Pancreas (tissue), 10 donors: ENCODE results near the gene INKA2. TPM values are rescaled to one million over a fixed set of nuclear protein-coding genes. Genes with fewer than 3 reads are reported as not detected.

ENCODE experiments used
- ATAC-seq, 4 donors: fragments of 200-7000 bp; cut with Tn5 transposase; one replicate each; pipeline versions ENCODE4 v1.8.0 to v1.9.1; 2020; ENCODE audit warnings: mild to moderate bottlenecking in 4 of 4, moderate library complexity in 4 of 4
- DNase-seq, 6 donors: peaks; one replicate each; pipeline ENCODE4 v3.0.0-alpha.2; 2020
- FAIRE-seq: peaks from 2 replicates; lab custom pipeline; 2012; peaks lifted over from hg19 to GRCh38; lab: Jason Lieb, UNC
- H3K27ac ChIP-seq, 4 donors: fragments of 200-600 bp; sonication (generic); 1 replicate in 3 of 4; 2 replicates in 1 of 4; pipeline versions ENCODE4 v1.5.0 to v1.8.0; 2020
- H3K27me3 ChIP-seq, 4 donors: fragments of 200-600 bp; one replicate each; pipeline ENCODE4 v1.8.0; 2021
- H3K36me3 ChIP-seq, 3 donors: fragments of 200-600 bp; sonication (generic) in 1 of 3; one replicate each; pipeline versions ENCODE4 v1.5.0 to v1.8.0; 2020 to 2021
- H3K4me1 ChIP-seq, 3 donors: fragments of 200-600 bp; one replicate each; pipeline ENCODE4 v1.8.0; 2021
- H3K4me3 ChIP-seq, 4 donors: fragments of 200-600 bp; sonication (generic) in 2 of 4; one replicate each; pipeline versions ENCODE4 v1.5.0 to v1.8.0; 2020 to 2021
- H3K9me3 ChIP-seq, 4 donors: fragments of 200-600 bp; one replicate each; pipeline ENCODE4 v1.8.0; 2021
- WGBS, 2 donors: extraction: QIAGEN DNeasy Blood & Tissue Kit; methylation state at CpG; one replicate each; pipeline ENCODE4 v1.1.7; 2013; 5-methylcytosine and 5-hydroxymethylcytosine counted together
- intact Hi-C, 3 donors: fragments of 100-400 bp; cut with DNase I; formaldehyde crosslinking; loops; one replicate each; pipeline versions ENCODE4 v1.11.1 to v1.14.2; 2022
- polyA plus RNA-seq, 2 donors: library from polyadenylated mRNA; stranded (reverse); fragments of 200-250 nt; gene quantifications; one replicate each; pipeline ENCODE4 v1.2.3, GENCODE V29; 2013
- total RNA-seq, 6 donors: library from RNA; stranded (reverse); fragmentation: NEBNext Ultra II Directional in 4 of 6; extraction: Animal tissue kit (Norgen Biotek cat#: 25700) in 4 of 6; gene quantifications; one replicate each; pipeline versions ENCODE4 v1.2.1 to v1.2.4, GENCODE V29; 2021 to 2023
- TF ChIP-seq, protein P1 (sequence below), 4 donors: fragments of 200-600 bp; sonication (generic) in 3 of 4; IDR thresholded peaks; one replicate each; pipeline versions ENCODE4 v1.5.0 to v1.8.0; 2021; ENCODE audit warnings: antibody characterized with exemption in 4 of 4
- donor health status: healthy with polysubstance abuse.
- donor health status: DM: no; HTN: no; CAD: no; lungs with moderate emphysema.
- donor health status: DM: no; HTN: no; CAD: no.
- donor health status: control.
- donor health status: control.
- donor health status: Bipolar disorder and iron deficiency.
- donor health status: DM: yes; HTN: yes; CAD: no.
- donor health status: DM: no; HTN: no; CAD: no.
- donor health status: DM: no; HTN: no; CAD: no.
- donor health status: DM: yes; HTN: yes; CAD: no.

INKA2 gene
- total RNA-seq (1 to 10 TPM in 3 of 6 donors, under 1 TPM in 3; 0.28 to 2.1 (median 1.1) TPM), polyA plus RNA-seq (1 to 10 TPM in 1 of 2 donors, under 1 TPM in 1; 0.72 to 1.3 TPM)

DNA sequence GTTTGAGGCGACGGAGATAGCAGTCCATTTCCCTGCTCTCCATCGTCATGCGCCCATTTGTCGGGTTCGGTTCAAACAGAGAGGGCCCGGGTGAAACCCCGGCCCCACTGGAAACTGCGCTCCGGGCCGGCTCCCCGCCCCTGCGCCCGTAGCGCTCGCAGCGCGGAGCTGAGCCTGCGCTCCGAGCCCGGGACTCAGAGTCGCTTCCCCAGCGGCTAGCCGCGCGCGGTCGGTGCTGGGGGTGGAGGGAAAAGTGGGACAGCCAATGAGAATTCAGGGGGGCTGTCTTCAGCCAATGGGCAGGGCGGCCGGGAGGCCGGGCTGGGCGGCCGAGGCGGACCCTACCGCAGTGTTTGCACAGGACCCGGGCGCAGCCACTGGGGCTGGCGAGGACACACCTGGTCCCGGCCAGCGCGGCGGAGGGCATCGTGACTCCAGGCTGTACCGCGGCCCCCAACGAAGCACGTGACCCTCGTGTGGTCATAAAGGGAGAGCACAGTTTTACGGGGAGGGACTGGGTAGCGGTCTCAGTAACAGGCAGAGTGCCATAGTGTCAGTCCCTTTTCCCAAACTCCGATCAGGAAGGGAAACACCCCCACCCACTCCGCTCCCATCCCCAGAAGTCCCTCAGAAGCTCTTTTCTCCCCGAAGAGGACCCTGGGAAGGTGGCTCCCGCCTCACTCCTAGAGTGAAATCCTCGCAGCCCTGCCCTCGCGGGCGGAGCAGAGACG lies at the start of gene INKA2:
TSS of gene INKA2 (minus strand) at position 202 of the 731 bp plus-strand sequence. CDS start at position 49, 153 bp downstream.
- no peaks in the 10 kb centered on the region for H3K9me3 ChIP-seq
- no peaks in the 10 kb centered on the region for H3K36me3 ChIP-seq
- H3K27me3 ChIP-seq: no peaks in the 10 kb centered on the region
- TF ChIP-seq, protein P1, sequence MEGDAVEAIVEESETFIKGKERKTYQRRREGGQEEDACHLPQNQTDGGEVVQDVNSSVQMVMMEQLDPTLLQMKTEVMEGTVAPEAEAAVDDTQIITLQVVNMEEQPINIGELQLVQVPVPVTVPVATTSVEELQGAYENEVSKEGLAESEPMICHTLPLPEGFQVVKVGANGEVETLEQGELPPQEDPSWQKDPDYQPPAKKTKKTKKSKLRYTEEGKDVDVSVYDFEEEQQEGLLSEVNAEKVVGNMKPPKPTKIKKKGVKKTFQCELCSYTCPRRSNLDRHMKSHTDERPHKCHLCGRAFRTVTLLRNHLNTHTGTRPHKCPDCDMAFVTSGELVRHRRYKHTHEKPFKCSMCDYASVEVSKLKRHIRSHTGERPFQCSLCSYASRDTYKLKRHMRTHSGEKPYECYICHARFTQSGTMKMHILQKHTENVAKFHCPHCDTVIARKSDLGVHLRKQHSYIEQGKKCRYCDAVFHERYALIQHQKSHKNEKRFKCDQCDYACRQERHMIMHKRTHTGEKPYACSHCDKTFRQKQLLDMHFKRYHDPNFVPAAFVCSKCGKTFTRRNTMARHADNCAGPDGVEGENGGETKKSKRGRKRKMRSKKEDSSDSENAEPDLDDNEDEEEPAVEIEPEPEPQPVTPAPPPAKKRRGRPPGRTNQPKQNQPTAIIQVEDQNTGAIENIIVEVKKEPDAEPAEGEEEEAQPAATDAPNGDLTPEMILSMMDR (IDR thresholded peaks at IDR 0.05): no peak
- FAIRE-seq: no peak
- H3K4me1 ChIP-seq: no peaks in the 10 kb centered on the region
- peak within 1 kb of the TSS; percentile 55 to 81 (median 76) for H3K27ac ChIP-seq
- DNase-seq: peak; percentile 79 to 93 (median 88)
- peak within 1 kb of the TSS; percentile 37 to 80 (median 52) for H3K4me3 ChIP-seq
- 1% methylated on average over 58 to 59 of the region's 59 CpGs for WGBS, 2 donors
- intact Hi-C loops: no loop called here
- ATAC-seq: peak; percentile 80 to 91 (median 88)

DNA sequence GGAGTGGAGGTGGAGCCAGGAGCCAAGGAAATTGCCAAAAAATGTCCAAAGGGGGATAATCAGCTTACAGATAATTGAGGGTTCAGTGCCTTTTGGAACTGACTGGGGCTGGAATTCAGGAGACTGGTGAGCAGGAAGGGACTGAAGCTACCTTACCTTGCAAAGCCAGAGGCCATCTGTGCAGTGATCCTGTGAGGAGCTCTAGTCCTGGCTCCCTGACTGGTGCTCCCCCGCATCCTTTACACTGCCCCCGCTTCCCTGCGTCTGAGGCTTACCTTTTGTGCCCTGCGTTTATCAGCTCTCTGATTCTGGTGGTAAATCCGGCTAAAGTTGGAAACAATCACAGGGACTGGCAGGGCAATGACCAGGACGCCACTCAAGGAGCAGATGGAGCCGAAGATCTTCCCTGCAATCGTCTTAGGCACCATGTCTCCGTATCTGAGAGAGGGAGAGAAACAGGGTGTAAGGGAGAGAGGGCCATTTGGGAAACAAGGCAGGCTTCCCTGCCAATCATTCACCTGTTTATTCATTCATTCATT lies 47.5 kb upstream of the INKA2 start:
- no peaks in the 10 kb centered on the region for H3K4me1 ChIP-seq
- TF ChIP-seq, protein P1 (IDR thresholded peaks at IDR 0.05): no peak
- DNase-seq (no peak), FAIRE-seq (no peak), ATAC-seq (no peak)
- no peak overlapping the region for H3K27ac ChIP-seq
- H3K36me3 ChIP-seq: no peaks in the 10 kb centered on the region
- 88% methylated on average over 9 of the region's 9 CpGs for WGBS, 2 donors
- intact Hi-C loops: no loop called here
- no peaks in the 10 kb centered on the region for H3K9me3 ChIP-seq
- no peak overlapping the region for H3K4me3 ChIP-seq
- no peaks in the 10 kb centered on the region for H3K27me3 ChIP-seq

- no peak overlapping the region for H3K27ac ChIP-seq
- H3K4me1 ChIP-seq: no peaks in the 10 kb centered on the region
- H3K4me3 ChIP-seq: no peak overlapping the region
- ATAC-seq (peak; percentile 48 to 82 (median 78)), FAIRE-seq (no peak), DNase-seq (no peak)
- 35 to 36% methylated on average over 4 of the region's 4 CpGs for WGBS, 2 donors
- no peaks in the 10 kb centered on the region for H3K27me3 ChIP-seq
- no peaks in the 10 kb centered on the region for H3K36me3 ChIP-seq
- intact Hi-C loops: no loop called here
- no peaks in the 10 kb centered on the region for H3K9me3 ChIP-seq
- TF ChIP-seq, protein P1 (IDR thresholded peaks at IDR 0.05): no peak
Observed at GRCh38 chr1:111784273-111784901, 45.2 kb upstream of the INKA2 start.

DNA sequence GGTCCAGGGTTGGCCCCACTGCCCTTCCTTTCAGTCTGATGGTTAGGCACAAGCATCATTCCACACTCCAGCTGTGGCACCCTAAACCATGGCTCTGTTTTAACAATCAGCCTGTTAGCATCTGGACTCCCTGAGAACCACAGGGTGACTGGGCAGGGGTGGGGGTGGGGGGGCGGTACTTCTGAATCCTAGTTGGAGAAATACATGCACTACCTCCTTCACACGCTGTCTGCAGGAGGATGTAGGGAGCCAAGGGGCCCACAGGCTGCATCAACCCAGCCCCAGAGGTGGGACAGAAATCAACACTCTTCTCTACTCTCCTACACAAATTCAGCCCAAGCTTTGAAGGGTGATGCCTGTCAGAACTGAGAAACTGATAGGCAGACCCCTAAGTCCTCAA lies 40.4 kb upstream of the INKA2 start:
- DNase-seq (no peak), ATAC-seq (no peak), FAIRE-seq (no peak)
- intact Hi-C loops: loop anchor here in 1 of 3 donors (10.0 kb wide), 1 partner anchor 295 kb away; no protein-coding TSS in a partner anchor
- no peaks in the 10 kb centered on the region for H3K4me1 ChIP-seq
- no peak overlapping the region for H3K4me3 ChIP-seq
- WGBS, 2 donors: 91 to 100% methylated on average over 2 of the region's 2 CpGs
- no peaks in the 10 kb centered on the region for H3K27me3 ChIP-seq
- TF ChIP-seq, protein P1 (IDR thresholded peaks at IDR 0.05): no peak
- no peaks in the 10 kb centered on the region for H3K9me3 ChIP-seq
- no peaks in the 10 kb centered on the region for H3K36me3 ChIP-seq
- H3K27ac ChIP-seq: no peak overlapping the region
